ENCODE results near the gene MRTFA.

GRCh38 chr22:40453671-40454070, 182.8 kb downstream of the MRTFA start:
- no peak for TF ChIP-seq CTCF (conservative IDR thresholded peaks at IDR 0.05)
- TF ChIP-seq ZFX (IDR thresholded peaks at IDR 0.05) = no peak
